G401.6 (cell line): ENCODE measurements around the gene GRM7.

ENCODE experiments used
- FAIRE-seq: peaks from 2 replicates; lab custom pipeline; 2012; peaks lifted over from hg19 to GRCh38; lab: Jason Lieb, UNC

The GRM7 gene

DNA sequence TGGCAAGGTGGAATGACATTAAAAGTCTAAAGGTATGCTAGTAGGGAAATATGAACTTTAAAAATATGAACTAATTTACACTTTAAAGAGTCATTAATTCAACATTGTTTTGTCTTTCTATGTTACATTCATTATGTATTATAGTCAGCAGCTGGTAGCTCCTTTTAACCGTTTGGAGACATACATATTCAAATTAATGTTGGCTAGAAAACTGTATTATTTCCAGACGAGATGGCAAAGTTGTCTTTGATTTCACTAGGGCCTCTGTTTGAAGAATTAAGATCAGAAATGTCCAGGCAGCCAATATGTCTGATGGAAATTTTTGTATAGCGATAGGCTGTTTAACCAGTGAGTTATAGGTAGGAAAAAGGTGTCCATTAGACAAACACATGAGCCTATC, 817.6 kb downstream of the GRM7 start:
- no peak for FAIRE-seq

DNA sequence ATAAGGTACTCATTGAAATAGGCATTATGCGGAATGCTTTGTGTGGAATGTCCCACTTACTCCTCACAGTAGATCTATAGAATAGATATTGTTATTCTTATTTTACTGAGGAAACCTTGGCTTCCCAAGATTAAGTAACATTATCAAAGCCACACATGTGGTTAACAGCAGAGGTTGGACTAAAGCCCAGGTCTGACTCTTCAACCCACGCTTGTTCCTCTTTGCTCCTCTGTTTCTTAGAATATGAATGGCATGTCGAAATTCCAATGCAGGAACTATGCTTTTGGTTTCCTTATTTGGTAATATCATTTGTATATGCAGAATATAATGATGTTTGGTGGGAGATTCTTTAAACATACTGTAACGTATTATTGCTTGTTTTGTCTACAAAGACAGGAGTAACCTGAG, 821.9 kb downstream of the GRM7 start:
- FAIRE-seq = no peak

DNA sequence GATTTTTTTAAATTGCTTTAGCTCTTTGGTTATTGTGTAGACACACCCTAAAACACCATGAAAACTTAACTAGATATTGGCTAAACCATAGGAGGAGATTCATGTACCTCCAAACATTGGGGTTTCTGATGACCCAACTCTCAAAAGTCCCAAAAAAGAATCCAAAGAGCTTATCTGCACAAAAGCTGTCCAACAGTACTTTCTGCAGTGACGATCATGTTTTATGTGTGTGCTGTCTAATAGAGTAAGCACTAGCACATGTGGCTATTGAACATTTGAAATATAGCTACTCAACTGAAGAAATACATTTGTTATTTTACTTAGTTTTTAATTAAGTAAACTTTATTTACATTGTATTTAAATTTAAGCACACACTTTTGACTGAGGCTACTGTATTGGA, 822.5 kb downstream of the GRM7 start:
- no peak for FAIRE-seq

DNA sequence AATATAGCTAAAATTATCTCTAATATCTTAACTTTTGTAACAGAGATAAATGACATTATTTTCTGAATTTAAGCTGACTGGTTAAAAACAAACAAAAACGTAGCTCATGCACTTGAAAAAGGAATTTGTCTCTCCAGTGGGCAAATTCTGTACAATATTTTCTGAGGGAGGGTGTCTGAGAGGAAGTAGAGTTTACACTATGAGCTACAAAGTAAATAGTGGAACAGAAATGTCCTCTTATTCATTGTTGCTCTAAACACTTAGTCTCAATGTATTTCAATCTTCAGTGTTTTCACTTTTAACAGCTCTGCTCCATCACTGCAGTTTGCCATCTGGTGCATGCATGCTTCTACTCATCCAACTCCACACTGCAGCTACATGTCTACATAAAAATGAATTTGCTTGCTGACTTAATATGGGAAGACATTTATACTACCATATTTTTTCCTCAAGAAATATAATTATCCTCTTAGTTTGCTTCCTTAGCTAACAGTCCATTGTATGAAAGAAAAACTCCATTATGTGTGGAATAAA, 823.3 kb downstream of the GRM7 start:
- no peak for FAIRE-seq

DNA sequence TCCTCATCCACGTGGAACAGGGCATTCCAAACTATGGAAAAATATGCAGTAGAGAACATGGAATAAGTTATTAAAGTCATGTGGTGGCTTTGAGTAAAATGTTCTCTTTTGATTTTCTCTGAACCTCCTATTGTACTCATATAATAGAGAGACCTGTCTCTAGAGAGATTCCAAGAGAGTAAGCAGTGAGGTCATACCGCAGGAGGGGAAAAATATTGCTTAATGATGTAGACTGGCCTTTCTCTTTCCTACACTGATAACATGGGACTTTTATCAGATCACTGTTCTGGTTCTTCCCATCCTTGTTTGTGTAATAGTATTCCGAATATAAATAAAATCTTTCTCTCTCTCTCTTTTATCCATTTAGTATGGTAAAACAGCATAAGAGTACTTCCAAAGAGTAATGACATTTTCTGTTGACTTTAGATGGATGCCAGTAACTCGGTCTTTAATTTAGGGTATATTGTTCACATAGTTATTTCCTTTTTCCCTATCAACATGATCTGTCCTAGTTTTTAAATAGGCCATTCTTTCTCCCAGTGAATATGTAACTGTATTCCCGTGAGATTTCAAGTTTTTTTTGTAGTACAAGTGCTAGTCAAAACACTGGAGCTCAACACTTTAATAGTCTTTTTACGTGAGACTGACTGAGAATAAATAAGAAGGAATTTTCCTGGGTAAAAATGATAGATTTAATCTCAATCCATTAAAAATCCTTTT, 826.7 kb downstream of the GRM7 start:
- no peak for FAIRE-seq

DNA sequence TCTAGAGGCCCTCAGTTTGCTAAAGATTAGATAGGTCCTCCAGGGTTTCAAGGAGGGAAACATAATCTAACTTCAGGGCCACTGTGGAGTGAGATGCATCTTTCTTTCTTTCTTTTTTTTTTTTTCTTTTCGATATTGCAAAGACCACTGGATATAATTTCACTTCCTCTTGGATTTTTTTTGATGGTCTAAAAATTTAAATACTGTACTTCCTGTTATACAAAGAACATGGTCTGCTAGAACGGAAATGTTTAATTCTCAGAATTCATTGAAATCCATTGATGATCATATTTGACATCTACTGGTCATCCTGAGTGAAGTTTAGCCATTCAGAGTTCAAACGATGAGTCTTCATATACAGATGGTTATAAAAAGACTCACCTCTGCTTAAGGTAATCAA, 832.0 kb downstream of the GRM7 start:
- FAIRE-seq = no peak

DNA sequence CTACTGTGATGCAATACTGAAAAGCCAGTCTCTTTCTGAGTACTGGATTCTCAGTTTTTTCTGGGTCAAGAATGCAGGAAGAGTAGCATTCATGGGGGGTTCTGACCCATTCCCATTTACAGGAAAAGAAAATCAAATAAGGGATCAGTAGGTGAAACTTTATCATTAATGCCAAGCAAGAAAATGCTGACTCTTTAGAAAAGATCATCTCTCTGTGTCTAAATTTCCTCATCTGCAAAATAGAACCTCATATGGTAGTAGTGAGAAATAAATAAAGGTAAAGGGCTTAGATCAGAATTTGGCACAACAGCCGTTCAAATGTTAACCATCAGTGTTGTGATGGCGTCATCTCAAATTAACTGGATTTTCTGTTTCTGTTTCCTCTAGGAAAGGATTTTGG, 833.1 kb downstream of the GRM7 start:
- no peak for FAIRE-seq

DNA sequence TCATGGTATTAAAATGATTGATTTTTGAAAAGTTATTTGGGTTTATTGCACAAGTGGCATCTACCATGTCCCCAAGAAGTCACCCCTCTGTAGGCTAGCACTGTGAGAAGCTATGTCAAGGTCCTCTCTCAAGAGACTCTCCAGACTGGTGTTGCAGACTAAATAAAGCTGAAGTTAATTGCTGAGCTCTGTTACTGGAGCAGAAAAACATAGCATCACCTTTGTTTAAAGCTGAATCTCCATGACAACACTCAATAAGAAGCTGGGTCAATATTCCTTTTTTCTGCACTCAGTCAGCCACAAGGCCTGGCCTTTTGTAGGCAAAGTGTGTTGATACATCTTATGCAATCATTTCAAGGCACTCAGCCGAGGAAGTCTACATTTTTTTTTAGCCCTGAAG, 834.1 kb downstream of the GRM7 start:
- FAIRE-seq = no peak

DNA sequence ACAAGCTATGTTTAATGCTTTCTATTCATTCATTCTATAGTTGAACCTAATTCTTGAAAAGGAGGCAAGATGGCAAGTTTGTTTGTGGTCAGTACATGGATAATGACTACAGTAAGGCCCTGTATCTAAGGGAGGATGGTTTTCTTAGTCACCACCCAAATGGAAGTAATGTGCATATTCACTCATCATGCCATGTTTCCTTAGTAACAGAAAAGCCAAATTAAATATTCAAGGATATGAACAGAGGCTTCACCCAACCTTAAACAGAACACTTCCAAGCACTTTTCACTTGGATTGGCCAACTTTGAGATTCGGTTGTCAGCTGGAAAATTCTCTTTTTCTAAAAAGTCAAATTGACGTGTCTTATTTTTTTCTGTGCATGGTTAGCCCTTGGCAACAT, 835.4 kb downstream of the GRM7 start:
- no peak for FAIRE-seq

DNA sequence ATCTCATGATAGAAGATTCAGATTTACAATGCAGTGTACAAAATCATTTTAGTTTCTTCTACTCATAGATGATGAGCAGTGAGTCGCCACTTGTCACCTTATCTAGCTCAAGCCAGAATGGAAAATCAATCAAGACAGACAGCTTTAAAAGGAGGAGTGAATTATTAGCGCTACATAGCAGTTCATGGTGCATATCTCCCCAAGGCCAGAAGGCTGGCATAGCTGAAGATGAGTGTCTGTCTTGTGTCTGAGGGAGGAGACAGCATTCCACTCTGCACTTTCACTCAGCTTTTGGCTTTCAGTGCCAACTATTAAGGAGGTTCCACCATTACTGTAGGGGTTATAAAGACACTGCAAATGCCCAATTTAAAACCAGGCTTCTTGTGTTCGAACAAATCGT, 836.6 kb downstream of the GRM7 start:
- FAIRE-seq = no peak

DNA sequence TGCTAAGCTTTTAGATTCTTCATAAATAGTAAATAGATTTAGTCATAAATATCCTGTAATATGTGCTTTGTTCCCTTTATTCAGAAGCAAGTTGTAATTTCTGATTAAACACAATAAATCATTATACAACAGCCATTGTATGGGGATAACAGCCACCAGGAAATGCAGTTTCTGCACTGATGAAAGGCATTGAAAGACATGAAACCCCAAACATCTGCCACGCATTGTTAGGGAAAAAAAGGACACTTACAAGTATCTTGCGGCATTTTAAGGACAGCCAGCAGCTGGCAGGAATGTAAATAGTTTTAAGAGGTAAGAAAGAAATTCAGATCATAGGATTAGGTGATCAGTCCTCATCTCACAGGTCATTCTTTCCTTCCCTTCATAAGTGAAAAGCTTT, 839.6 kb downstream of the GRM7 start:
- FAIRE-seq = no peak

DNA sequence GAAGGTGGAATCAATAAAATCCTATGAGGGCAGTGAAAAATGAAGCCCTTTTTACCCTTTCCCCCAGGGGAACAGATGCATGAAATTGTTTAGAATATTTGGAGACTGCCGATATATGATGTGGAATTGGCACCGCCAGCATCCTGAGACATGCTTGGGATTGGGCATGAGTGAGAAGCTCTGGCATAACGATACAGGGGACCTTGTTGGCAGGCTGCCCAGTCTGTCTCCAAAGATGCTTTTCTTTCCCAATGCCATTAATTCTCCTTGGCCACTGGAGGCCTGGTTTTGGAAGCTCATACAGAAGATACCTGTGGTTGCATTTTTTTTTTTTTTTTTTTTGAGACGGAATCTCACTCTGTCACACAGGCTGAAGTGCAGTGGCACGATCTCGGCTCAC, 840.1 kb downstream of the GRM7 start:
- no peak for FAIRE-seq

DNA sequence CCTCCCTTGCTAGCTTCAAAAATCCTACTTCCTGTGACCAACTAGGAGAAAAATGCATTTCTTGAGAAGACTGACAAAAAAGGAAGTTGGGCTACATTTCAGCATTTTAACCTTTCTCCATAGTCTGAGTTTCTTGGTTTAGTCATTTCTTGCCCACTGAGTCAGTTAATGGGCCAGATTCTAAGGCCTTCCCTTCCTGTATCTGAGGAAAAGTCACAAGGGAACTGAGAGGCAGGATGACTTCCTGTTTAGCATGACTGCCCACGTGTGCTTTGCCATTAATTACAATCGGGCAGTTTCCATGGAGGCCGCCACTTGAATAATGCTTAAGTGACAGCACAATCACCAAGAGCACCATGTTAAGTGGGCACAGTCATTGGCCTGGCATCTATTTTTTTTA, 846.3 kb downstream of the GRM7 start:
- no peak for FAIRE-seq

DNA sequence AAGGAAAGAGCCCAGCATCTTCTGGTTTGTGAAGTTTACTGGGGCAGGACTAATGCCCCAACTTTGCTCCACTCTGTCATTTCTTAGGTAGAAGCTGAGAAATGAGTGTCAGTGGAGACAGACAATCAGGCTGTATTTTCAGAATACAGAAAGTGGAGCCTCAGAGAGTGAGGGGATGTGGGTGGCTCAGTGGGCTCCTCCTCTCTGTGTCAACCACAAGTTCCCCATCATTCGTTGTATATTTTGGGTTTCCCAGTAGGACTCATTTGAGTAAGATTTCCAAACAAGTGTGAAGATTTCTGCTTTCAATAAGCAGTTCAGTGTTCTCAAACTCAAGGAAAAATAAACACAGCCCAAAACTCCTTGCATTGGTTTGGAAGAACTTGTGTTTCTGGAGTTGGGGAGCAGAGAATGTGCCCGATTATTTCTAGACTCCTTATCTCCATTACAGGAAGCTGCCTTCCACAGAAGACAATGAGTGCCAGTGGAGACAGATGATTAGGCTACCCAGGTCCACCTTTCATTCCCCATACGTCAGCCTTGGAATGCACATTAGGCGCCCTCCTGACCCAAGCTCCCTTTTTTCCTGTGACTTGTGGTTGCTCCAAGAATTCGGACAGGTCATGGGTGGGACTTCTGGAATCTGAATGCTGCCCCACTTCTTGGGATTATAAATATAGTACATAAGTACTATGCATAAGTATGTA, 848.6 kb downstream of the GRM7 start:
- FAIRE-seq = no peak

DNA sequence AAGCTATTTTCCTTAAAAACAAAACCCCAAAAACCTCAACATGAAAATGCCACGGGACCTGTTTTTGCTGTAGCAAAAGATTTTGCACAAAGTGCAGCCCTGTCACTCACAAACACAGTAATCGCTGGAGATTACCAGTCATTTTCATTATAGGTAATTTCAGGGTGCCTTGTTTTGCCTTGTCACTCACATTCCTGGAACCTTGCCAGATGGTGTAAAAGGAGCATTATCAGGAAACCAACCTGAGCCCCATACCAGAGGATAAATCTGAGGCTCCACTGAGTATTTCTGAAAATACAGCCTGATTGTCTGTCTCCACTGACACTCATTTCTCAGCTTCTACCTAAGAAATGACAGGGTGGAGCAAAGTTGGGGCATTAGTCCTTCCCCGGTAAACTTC, 849.4 kb downstream of the GRM7 start:
- FAIRE-seq = no peak

DNA sequence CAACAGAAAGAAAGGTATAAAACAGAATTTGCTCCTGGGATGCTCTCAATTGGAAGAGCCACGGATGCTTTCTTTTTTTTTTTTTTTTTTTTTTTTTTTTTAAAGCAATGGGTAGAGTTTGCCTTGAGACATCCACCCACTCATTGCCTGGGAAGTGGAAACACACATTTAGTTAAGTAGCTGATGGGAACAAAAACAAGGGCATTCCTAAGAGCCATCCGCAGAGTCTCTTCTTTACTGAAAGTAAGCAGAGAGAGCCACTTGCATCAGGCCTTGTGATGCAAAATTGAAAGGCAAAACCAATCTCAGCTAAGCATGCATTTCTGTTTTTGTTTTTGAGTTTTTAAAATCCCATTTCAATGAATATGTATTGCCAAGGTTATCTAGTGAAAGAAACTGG, 852.8 kb downstream of the GRM7 start:
- no peak for FAIRE-seq

DNA sequence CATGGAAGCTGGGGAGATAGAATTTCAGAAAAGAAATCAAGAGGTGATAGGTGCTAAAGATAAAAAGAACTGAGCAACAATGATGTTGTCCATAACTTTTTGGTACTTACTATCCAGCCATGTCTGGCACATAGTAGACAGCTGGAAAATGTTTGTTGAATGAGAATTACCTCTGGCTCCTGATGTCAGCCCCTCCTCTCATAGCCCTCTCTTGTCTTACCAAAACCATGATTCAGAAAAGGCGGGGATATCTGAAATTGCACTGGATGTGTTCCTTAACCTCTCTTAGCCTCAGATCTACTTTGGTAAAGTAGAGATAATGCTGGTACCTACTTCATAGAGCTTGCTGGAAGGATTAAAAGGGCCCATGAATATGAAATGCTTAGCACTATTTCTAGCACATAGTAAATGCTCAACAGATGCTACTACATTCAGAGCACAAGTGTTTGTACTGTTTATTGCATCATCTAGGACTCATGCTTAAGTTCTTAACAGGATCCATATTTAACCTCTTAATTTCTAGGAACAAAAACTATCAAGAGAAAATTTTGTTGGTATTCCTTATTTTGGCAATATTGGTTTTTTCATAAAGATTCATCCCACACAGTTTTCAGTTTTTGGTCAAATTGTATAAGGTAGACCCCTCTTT, 859.9 kb downstream of the GRM7 start:
- FAIRE-seq = no peak

DNA sequence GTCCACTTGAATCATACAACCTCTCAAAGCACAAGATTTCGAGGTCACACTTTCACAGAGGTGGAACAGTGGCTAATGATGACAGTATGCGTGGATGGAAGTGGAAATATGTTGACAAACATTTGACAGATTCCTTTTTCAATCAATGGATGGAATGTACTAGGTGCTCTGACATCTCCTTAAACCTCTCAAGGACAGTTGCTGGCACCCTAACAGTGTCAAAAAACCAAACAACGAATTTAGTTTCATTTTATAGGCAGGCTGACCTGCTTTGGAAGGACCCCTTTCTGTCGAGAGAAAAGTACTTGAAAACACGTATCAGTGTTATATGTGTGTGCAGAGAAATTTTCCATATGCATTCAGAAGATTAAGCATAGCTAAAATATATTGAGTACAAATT, 861.0 kb downstream of the GRM7 start:
- FAIRE-seq = no peak

DNA sequence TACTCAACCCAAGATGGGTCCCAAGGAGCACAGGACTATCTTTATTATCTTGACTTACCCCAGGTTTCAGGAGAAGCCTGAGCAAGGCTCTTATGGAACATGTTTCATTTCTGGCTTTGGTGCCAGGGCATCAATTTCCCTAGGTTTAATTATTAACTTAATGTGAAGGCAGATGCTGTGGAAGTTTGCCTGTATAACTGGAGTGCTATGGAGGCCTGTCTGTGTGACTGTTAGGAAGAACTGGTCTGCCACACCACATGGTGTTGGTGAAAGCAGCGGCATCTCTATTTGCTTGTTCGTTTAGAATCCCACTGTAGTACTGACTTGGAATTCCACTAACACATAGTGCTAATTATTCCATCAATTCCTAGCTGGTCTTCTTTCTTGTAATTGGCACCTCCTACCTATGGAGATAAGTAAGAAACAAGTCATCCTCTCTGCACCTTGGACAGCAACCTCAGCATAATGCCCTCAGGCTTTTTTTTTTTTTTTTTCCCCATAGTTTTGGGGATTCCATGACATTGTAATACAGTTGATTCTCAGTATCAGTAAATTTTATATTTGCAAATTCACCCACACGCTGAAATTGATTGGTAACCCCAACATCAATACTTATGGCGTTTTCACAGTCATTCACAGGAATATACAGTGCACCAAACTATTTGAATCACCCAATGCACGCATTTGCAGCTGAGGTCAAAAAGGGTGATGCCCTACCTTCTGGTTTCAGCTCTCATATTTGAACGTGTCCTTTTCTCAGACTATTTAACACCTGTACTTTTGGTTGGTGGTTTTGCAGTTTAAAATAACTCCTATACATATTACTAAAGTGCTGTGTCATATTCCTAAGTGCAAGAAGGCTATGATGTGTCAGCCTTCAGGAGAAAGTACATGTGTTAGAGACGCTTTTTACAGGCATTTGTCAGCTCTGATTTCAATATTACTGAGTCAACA, 867.9 kb downstream of the GRM7 start:
- FAIRE-seq = no peak

DNA sequence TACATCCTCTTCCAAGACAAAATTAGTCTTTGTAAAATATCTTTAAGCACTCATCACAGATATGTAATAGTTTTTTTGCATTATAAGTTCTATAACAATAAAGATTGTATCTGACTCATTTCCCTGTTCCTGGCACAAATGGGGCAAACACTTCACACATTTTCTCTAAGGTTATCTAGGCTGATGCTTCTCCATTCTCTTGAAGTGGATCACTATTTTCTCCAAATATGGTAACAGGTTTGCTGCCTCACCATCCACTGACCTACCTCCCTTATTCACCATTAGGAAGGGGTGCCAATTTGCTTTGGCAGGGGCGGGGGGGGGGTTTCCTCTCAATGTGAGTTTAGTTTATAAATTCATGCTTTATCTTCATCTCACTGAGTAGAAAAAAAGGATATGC, 873.0 kb downstream of the GRM7 start:
- no peak for FAIRE-seq

DNA sequence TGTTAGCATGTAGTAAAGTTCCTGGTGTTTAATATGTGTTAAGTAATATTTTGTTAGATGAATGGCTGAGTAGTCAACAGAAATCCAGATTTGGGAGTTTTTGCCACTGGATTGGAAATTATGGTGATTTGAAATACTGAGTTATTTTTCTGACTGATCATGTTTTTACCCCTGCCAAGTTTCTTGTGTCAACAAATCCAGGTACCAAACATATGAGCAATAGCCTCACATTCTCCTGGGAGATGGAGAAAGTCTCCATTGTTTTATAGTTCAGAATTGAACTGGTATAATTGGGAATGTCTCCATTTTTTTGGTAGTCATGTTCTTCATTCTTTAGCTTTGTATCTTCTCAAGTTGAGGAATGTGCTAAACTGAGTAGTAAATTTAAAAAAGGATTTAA, 873.5 kb downstream of the GRM7 start:
- no peak for FAIRE-seq

DNA sequence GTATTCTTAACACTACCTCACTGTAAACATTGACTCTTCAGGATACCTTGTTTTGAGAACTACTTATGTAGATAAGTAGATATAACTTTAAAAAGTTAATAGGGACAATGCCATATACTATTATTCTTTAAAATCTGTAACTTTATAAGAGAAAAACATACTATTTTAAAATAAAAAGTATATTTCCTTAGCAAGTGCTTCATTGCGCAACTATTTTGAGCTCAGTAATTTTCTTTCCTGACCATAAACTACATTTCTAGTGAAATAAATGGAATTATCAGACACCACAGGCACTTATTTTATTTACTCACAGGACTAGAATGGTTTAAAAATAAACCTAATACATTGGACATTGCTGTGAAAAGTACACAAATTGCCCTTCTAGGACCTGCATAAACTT, 876.3 kb downstream of the GRM7 start:
- no peak for FAIRE-seq
